BJ (cell line): ENCODE data around the gene DRAM1. TPM values are rescaled to one million over a fixed set of nuclear protein-coding genes. Genes with fewer than 3 reads are reported as not detected.
A peak's percentile ranks its signal among the peaks of the same experiment; 100 is the strongest.

Experiments
- CTCF ChIA-PET: fragments of 350-600 bp; formaldehyde crosslinking; extraction: SDS; loops from one replicate; lab custom pipeline; 2021; ENCODE audit warnings: antibody characterized with exemption, inconsistent platforms; lab: Yijun Ruan, JAX
- POLR2A ChIA-PET: fragments of 300-600 bp; sonication (Branson Sonifier 250); formaldehyde crosslinking; extraction: SDS; loops from one replicate; lab custom pipeline; 2021; ENCODE audit warnings: antibody characterized with exemption; lab: Charles Lee
- DNase-seq: peaks from one replicate; pipeline ENCODE4 v3.0.0-alpha.2; 2011; ENCODE audit warnings: low read depth
- H3K27me3 ChIP-seq: 2 replicates; pipeline ENCODE4 v1.6.0; 2011; ENCODE audit warnings: low read length; ENCODE audit not compliant: control insufficient read depth, insufficient read depth
- H3K36me3 ChIP-seq: 2 replicates; pipeline ENCODE4 v1.5.1; 2011; ENCODE audit warnings: low read length; ENCODE audit not compliant: control insufficient read depth, insufficient read depth
- H3K4me3 ChIP-seq: 2 replicates; pipeline ENCODE4 v1.5.1; 2011; ENCODE audit warnings: low read depth, mild to moderate bottlenecking, control low read depth, low read length
- polyA plus RNA-seq: library from polyadenylated mRNA; depleted of rRNA; stranded (reverse); fragments of >200 nt; gene quantifications from 2 replicates; pipeline ENCODE4 v1.2.3, GENCODE V29; 2011
- TF ChIP-seq, protein P1 (sequence below): IDR thresholded peaks from 2 replicates; pipeline ENCODE4 v1.5.1; 2011; ENCODE audit warnings: low read depth, mild to moderate bottlenecking, control low read depth, inconsistent platforms, low read length, moderate library complexity; ENCODE audit not compliant: insufficient read depth

Gene DRAM1
- polyA plus RNA-seq, 1 experiment: 99.4 TPM

DNA sequence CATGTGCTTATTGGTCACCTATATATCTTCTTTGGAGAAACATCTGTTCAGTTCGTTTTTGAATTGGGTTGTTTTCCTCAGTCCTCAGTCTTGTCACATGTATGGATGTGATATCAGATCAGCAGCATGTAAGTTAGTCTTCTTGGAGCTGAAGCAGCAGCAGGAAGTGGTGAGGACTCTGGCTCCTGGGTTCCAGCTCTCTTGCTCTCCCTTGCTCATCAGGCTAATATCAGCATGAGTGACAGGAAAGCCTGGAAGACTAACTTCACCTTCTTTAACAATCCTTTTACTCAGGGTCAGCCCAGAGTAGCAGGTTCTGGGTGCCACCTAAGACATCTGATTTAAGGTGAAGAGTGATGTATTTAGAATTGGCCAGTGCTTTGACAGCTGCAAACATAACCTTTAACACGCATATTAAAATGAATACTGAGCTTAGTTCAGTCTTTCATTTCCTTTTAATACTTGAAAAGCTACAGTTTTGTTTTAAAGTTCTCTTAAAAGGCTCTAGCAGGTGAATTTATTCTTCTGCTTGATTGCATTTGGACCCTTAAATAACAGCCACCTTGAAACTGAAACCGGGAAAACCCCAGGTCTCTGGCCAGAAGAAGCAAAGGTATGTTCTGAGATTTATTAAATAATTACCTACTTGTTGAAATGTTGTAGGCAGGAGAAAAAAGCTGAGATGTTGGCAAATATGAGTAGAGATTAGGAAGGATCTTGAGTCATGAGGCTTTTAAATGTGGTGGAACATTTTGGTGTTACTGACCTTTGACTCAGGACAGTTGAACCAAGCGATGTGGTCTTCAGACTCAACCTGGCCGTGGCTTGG lies 54.3 kb downstream of the DRAM1 start:
- ChIA-PET POLR2A (no interaction called here), CTCF (interaction anchor here (0.6 kb wide), 3 partner anchors 61 to 559 kb away, joined by 3 to 4 read pairs (median 3); no protein-coding TSS in a partner anchor)
- no peaks in the 10 kb centered on the region for H3K36me3 ChIP-seq
- DNase-seq: no peak
- H3K4me3 ChIP-seq: no peak overlapping the region
- TF ChIP-seq, protein P1, sequence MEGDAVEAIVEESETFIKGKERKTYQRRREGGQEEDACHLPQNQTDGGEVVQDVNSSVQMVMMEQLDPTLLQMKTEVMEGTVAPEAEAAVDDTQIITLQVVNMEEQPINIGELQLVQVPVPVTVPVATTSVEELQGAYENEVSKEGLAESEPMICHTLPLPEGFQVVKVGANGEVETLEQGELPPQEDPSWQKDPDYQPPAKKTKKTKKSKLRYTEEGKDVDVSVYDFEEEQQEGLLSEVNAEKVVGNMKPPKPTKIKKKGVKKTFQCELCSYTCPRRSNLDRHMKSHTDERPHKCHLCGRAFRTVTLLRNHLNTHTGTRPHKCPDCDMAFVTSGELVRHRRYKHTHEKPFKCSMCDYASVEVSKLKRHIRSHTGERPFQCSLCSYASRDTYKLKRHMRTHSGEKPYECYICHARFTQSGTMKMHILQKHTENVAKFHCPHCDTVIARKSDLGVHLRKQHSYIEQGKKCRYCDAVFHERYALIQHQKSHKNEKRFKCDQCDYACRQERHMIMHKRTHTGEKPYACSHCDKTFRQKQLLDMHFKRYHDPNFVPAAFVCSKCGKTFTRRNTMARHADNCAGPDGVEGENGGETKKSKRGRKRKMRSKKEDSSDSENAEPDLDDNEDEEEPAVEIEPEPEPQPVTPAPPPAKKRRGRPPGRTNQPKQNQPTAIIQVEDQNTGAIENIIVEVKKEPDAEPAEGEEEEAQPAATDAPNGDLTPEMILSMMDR: no peak
- H3K27me3 ChIP-seq: no peaks in the 10 kb centered on the region

DNA sequence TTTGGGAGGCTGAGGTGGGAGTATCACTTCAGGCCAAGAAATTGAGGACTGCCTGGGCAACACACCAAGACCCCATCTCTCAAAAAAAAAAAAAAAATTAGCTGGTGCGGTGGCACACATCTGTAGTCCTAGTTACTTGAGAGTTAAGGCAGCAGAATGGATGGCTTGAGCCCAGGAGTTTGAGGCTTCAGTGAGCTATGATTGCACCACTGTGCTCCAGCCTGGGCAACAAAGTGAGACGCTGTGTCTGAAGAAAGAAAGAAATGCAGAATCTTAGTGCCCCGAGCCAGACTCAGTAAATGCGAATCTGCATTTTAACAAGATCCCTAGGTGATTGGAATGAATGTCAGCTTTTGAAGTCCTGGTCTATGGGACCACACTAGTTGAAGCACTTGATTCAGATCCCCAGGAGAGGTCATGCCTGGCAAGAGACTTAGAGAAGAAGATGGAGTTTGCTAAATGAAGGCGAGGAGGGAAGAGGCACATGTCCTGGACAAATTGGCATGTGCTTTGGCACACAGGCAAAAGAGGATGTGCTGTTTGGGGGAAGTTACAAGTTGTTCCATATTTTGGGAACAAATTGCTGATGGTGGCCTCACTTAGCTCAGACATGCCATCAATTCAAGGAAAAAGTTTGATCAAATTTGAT lies 56.6 kb downstream of the DRAM1 start:
- no peaks in the 10 kb centered on the region for H3K36me3 ChIP-seq
- no peak overlapping the region for H3K4me3 ChIP-seq
- TF ChIP-seq, protein P1: no peak
- POLR2A ChIA-PET: interaction anchor here (0.6 kb wide), 1 partner anchor 526 kb away, joined by 3 read pairs; no protein-coding TSS in a partner anchor
- CTCF ChIA-PET: interaction anchor here (0.6 to 0.7 kb wide), 3 partner anchors 65 to 836 kb away, joined by 3 to 4 read pairs (median 3); no protein-coding TSS in a partner anchor
- no peaks in the 10 kb centered on the region for H3K27me3 ChIP-seq
- DNase-seq: no peak

DNA sequence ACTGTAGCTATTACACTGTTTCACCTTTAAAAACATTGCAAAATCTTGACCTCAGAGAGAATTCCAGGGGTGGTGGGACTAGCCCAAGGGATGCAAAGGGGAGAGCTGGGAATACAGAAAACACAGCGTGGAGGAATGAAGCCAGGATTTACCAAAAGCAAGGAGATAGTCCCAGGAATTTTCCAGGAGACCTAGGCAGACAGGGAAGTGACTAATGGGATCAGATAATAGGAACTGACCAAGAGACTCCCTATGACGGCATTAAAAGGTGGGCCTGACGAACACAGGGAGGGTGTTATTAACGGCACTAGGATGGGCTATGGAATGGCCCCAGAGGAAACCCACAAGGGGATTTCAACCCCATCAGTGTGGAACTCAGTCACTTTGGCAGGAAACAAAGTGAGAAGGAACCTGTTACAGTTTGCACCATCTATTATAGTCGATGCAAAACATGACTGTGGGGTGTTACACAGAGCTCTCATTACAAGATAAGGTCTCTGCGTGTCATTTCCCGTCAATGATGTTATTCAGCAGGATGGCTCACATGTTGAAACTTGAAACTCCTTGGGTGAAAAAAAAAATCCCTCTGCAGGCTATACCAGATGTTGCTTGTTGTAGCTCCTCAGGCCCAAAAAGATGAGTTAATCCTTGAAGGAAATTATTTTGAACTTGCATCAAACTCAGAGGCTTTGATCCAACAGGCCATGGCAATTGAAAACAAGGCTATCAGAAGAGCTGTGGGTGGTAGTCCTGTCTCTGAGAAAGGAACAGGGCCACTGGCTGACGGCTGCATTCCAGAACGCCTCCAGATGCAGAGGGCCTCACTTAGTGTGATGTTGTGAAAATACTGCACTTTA lies 58.7 kb downstream of the DRAM1 start:
- Histone ChIP-seq H3K27me3 (no peaks in the 10 kb centered on the region), H3K36me3 (no peaks in the 10 kb centered on the region), H3K4me3 (no peak overlapping the region)
- peak; percentile 90 for DNase-seq
- TF ChIP-seq, protein P1: no peak
- CTCF ChIA-PET: interaction anchor here (0.6 to 1.1 kb wide), 10 partner anchors 16 to 1957 kb away, joined by 3 to 5 read pairs (median 3); no protein-coding TSS in a partner anchor
- POLR2A ChIA-PET: interaction anchor here (0.6 to 0.7 kb wide), 2 partner anchors 17 to 968 kb away, joined by 3 to 5 read pairs; no protein-coding TSS in a partner anchor

DNA sequence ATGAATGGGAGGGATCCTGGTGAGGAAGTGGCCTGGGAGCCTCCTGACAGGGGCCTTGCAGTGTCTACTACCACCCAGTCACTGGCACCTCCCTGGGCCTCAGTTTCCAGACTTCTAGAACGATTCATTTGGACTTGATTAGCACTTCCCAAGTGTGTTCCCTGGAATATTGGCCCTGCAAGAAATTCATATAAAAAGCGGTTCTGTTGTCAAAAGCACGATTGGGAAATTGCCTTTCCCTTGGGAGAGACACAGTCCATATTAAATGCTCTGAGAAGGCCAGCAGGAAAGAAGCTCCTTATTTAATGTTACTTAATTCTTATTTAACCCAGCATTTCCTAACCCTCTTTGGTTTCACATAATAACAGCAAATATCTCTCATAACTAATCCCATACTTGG lies 61.9 kb downstream of the DRAM1 start:
- Histone ChIP-seq H3K36me3 (no peaks in the 10 kb centered on the region), H3K4me3 (no peak overlapping the region), H3K27me3 (no peaks in the 10 kb centered on the region)
- CTCF ChIA-PET: interaction anchor here (0.6 to 4.3 kb wide), 12 partner anchors 13 to 940 kb away, joined by 3 to 22 read pairs (median 4); no protein-coding TSS in a partner anchor
- POLR2A ChIA-PET: interaction anchor here (0.8 kb wide), 1 partner anchor 18 kb away, joined by 4 read pairs; no protein-coding TSS in a partner anchor
- DNase-seq: no peak
- TF ChIP-seq, protein P1: no peak
